GF-D8 (cell line): Measurements from ENCODE around the gene SURF2.

ENCODE experiments used
- DNase-seq: peaks from one replicate; lab custom pipeline; 2025; lab: John Stamatoyannopoulos, UW

The SURF2 gene

DNA sequence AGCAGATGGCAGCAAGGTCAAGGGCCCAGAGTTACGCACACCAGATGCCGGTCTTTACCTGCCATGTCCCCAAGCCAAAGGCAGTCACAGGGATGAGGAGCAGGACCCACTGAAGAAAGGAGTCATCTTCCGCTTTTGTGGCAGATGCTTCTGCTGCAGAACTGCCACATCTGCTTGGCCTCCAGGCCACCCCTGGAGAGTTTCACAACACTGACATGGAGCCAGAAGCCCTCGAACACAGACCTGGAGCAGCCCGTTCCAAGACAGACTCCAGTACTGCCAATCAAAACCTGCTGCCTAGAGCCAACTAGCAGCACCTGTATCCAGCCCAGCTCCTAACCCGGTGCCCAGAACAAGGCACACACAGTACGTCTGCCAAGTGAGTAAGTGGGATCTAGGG, 1.6 kb upstream of the SURF2 start:
- DNase-seq, result peak; percentile 39

DNA sequence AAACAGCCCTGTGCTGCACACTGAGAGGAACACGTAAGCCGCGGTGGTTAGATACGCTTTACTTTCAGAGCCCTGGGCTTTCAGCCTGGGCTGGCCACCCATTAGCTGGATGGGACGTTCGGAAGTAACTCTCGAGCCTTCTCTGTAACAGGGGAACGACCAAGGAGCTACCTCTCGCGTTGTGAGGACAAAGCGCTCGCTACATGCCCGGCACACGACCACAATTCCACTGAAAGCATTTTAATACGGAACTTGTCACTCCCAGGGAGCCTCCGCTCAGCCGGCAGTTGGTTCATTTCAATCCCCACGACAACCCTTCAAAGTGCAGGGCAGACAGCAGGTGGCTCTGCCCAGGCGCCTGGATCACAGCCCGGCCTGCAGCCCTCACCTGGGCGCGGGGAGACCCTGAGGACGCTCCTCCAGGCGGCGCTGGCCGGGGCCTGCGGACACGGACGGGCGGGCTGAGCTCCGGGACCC, 431 bp upstream of the SURF2 start:
- no peak for DNase-seq

GRCh38 chr9:133357656-133358055, 1.3 kb downstream of the SURF2 start:
- no peak for DNase-seq

GRCh38 chr9:133359399-133360175, 3.2 kb downstream of the SURF2 start:
- no peak for DNase-seq

DNA sequence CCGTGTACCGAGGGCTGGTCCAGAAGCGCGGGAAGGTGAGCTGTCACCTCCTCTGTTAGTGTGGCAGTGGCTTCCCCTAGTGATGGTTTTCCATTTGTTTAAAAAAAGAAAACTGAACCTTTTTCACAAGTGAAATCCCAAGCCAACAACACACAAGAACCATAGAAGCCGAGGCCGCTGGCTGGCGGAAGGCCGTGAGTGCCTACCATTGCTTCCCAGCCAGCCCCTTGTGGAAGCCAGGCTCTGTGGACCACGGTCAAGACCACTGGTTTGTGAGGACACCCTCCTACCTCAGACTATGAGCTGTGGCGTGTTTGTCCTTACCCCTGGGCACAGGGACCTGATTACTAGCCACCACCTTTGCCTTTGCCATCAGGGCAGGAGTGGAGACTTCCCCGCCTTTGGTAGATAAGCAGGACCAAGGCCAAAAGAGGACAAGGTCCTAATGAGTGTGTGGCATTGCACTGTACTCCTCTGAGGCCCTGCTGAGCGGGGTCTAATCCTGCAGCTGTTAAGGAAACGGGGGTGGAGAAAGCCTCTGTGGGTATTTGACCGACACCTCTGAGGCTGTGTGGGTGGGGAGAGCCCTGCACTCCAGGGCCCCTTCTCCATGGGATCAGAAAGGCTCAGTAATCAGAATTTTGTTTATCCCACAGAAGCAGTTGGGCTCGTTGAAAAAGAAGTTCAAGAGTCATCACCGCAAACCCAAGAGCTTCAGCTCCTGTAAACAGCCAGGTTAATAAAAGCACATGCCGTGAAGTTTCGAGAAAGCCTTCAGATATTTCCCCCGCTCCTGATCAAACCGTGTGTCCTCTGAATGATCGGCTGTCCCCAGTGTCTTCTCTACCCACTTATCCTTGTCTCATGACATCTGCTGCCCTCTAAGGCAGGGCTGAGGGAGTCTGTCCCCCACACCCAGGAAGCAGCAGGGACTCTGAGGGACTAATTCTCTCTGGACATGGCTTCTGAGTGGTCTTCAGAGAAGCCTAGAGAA, 4.3 kb downstream of the SURF2 start:
- no peak for DNase-seq

DNA sequence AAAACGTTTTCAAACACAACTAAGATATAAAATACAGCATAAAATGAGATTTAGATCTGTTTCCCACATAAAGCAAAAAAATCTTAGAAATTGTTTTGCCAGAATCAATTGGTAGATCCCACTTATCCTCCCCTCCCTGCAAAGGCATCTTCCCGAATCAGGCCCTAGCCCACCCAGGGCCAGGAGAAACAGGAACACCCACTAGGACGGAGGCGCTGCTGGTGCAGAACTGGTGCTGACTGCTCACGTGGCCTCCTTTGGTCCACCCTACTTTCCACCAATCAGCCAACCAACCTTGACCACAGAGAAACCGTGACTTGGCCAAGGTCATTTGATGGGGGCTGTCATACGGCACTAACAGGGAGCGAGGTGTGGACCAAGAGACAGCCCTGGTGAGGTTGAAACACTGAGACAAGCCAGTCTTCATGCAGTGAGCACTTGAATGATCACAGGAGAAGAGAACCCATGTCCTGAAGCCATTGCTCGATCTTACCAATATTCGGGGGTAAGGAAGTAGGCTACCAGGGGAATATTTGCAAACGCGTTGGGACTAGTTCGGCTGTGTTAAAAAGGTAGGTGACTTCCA, 5.2 kb downstream of the SURF2 start:
- no peak for DNase-seq

DNA sequence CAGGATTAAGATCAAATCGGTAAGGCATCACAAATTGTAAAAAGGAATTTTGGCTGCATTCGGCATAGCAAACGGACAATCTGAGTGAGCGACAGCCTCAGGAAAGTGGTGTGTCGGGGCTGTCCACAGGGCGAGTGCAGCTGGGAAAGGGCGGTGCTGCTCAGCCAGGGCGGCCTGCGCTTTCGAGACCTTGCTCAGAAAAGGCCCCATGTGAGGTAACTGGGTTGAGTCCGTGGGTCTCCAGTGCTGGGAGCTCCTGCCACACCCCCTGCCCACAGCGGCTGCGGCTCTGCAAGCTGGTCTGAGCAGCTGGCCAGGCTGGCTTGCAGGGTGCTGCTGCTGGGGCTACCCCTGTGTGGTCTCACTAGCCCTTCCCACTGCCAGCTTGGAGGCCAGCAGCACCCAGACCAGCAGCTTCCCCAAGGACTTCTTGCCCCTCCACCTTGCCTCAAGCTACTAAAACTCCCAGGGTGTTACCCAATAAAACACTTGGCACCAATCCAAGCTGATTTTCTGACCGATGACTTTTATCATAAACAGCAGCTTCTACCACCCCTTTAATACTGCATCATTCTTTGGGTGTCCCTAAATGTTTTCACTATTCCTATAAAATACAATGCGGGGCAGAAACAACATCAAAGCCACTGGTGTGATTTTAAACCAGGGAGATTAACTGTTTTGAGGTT, 6.2 kb downstream of the SURF2 start:
- no peak for DNase-seq

DNA sequence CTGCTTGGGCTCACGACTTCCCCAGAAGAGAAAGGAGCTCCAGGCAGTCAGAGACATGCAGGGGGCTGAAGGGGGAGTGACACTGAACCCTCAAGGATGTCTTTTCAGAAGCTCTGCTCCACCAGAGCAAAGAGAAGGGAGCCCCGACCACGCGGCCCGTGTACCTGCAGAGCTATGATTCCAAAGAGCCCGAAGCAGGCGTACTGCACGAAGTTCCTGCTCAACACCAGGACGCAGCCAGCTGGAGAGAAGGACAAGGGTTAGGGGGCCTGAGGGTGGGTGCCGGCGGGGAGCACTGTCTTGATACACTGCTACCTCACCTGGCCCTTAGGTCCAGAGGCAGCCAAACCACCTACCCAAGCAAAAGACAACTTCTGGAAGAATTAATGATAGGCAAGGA, 10.1 kb downstream of the SURF2 start:
- DNase-seq, result no peak

DNA sequence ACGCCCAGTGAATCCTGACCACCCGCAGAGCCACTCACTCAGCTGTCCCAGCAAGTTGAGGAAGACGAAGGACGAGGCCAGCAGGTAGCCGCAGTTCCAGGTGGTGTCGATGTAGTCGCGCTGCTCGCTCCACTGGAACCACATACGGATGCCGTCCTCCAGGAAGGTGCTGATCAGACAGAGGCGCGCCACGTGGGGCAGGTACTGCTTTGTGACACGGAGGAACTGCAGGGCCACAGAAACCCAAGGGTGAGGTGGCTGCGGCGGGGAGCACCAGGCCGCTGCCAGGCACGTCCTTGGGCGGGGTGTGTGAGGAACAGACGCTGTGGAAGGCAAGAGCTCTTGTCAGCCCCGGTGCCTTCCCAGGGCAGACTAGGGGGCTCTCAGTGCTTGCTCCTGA, 10.9 kb downstream of the SURF2 start:
- no peak for DNase-seq

DNA sequence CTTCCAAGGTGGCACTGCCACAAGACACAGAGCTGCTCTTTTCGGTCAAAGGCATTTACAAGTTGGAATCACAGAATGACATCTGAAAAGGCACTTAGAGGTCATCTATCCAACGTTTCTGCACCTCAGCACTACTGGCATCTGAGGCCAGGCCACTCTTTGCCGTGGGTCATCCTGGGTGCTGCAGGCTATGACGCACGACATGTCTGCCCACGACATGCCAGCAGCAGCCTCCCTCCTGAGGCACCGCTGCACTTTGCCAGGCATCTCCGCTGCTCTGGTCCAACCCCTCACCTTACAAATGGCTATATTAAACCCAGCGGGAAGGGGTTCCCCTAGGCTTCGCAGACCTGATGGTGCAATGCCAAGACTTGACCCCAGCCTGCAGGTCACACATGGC, 11.4 kb downstream of the SURF2 start:
- no peak for DNase-seq

GRCh38 chr9:133368249-133368881, 12.0 kb downstream of the SURF2 start:
- no peak for DNase-seq

- DNase-seq, result no peak
Observed at GRCh38 chr9:133369422-133369821, 13.1 kb downstream of the SURF2 start.

- DNase-seq, result no peak
Observed at GRCh38 chr9:133369933-133370332, 13.6 kb downstream of the SURF2 start.

- DNase-seq, result no peak
Observed at GRCh38 chr9:133370685-133371084, 14.3 kb downstream of the SURF2 start.

- no peak for DNase-seq
Observed at GRCh38 chr9:133371261-133371711, 14.9 kb downstream of the SURF2 start.

GRCh38 chr9:133372144-133372543, 15.8 kb downstream of the SURF2 start:
- no peak for DNase-seq

DNA sequence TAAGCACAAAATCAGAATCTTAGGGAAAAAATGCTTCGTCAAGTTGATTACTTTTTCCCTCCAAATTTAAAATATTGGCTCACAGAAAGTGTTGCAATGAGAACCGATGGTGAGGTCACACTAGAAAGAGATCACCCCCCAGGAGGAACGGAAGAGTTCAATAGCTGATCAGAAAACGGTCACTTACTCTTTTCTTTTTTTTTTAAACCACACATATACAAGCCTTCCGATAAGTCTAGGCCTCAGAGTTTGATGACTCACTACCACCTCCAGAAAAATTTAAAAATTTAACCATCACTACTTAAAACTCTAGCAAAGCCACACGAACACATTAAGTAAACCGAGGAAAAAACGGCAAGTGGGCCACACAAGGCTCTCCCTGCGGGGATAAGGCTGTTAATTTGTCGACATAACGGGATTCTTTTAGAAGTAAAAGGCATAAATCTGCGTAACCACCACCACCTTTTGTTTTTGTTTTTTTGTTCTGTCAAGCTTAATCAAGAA, 18.3 kb downstream of the SURF2 start:
- DNase-seq, result peak; percentile 7

GRCh38 chr9:133375116-133375723, 18.9 kb downstream of the SURF2 start:
- peak; percentile 7 for DNase-seq

DNA sequence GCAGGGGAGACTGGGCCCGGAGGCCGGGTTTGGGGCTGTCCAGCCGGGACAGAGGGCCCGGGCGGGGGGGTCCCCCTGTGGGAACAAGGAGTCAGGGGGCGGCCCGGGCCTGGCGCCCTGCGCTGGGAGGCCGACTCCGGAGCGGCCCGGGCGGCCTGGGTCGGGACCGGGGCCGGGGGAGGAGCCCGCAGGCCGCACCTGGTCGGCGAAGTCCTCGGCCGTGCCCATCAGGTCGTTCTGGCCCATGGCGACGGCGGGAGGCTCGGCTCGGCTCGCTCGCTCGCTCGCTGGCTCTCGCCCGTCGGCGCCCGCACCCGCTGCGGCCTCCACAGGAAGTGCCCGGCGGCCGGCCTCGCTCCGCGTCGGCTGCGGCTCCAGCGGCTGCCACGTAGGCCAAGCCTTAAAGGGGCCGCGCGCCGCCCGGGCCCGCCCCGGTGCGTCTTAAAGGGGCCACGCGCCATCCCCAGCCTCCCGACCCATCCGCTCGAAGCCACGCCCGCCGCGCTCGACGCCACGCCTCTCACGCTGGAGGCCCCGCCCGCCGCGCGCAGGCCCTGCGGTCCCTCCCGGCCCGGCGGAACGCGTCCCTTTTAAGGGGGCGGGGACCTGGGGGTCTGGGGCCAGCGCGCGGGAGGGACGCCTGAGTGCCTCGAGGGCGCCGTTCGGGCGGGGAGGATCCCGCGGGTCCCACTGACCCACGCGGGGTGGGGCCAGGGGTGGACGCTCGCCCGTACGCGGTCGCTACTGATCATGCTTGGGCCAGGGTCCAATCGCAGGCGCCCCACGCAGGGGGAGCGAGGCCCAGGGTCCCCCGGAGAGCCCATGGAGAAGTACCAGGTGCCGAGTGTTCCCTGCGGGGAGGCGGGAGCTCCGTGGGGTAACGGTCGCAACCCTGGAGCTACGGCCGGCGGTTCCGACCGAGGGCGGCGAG, 19.6 kb downstream of the SURF2 start, which contains the start of the genes STKLD1 and SURF4:
Gene STKLD1 (plus strand): TSS at position 643 of the 931 bp plus-strand sequence. CDS start 108 bp downstream, at position 751.
Gene SURF4 (minus strand): TSS at position 337 of the 931 bp plus-strand sequence. CDS start 91 bp downstream, at position 246.
- peak; percentile 83 for DNase-seq
